Measurements from ENCODE around the gene PSTPIP2. TPM values are rescaled to one million over a fixed set of nuclear protein-coding genes. Genes with fewer than 3 reads are reported as not detected.
A peak's percentile ranks its signal among the peaks of the same experiment; 100 is the strongest.

The PSTPIP2 gene
- 10 to 100 TPM; 14.3 TPM for total RNA-seq

GRCh38 chr18:46071653-46072375, at the start of gene PSTPIP2:
Gene PSTPIP2 (minus strand): TSS chr18:46072260. CDS start chr18:46072188, 72 bp downstream.
- H3K4me3 Mint-ChIP-seq, result peak within 1 kb of the TSS; percentile 81
- peak; percentile 75 for DNase-seq
- no peaks in the 10 kb centered on the region for H3K27me3 Mint-ChIP-seq (ENCODE audit: low read depth)
- H3K36me3 Mint-ChIP-seq (ENCODE audit: low read depth), result peaks cover 2% of the 10 kb centered on the region
- intact Hi-C loops (cut with micrococcal nuclease), result loop anchor here (1.0 to 2.0 kb wide), 2 partner anchors 109 to 402 kb away; no protein-coding TSS in a partner anchor
- H3K27ac Mint-ChIP-seq, result peak within 1 kb of the TSS; percentile 59
- no peaks in the 10 kb centered on the region for H3K9me3 Mint-ChIP-seq
- H3K4me1 Mint-ChIP-seq (ENCODE audit: low read depth), result peaks cover 42% of the 10 kb centered on the region
- CTCF ChIA-PET, result interaction anchor here (0.6 to 4.2 kb wide), 16 partner anchors 11 to 408 kb away, joined by 3 to 53 read pairs (median 4); a partner anchor contains a TSS

- Mint-ChIP-seq H3K9me3 (no peaks in the 10 kb centered on the region), H3K4me1 (ENCODE audit: low read depth) (peaks cover 7% of the 10 kb centered on the region), H3K27me3 (ENCODE audit: low read depth) (no peaks in the 10 kb centered on the region), H3K4me3 (no peak overlapping the region), H3K36me3 (ENCODE audit: low read depth) (peaks cover 53% of the 10 kb centered on the region), H3K27ac (no peak overlapping the region)
- DNase-seq, result no peak
- CTCF ChIA-PET, result no interaction called here
- intact Hi-C loops (cut with micrococcal nuclease), result no loop called here
These were observed 41.7 kb upstream of the PSTPIP2 start for GRCh38 chr18:46113751-46114150.

GRCh38 chr18:46110406-46110805, 38.3 kb upstream of the PSTPIP2 start:
- Mint-ChIP-seq H3K9me3 (no peaks in the 10 kb centered on the region), H3K27me3 (ENCODE audit: low read depth) (no peaks in the 10 kb centered on the region), H3K27ac (no peak overlapping the region), H3K4me3 (no peak overlapping the region), H3K4me1 (ENCODE audit: low read depth) (peaks cover 26% of the 10 kb centered on the region), H3K36me3 (ENCODE audit: low read depth) (peaks cover 43% of the 10 kb centered on the region)
- no peak for DNase-seq
- intact Hi-C loops (cut with micrococcal nuclease), result no loop called here
- CTCF ChIA-PET, result interaction anchor here (1.0 kb wide), 1 partner anchor 547 kb away, joined by 3 read pairs; no protein-coding TSS in a partner anchor

GRCh38 chr18:46109386-46109785, 37.3 kb upstream of the PSTPIP2 start:
- Mint-ChIP-seq H3K4me3 (no peak overlapping the region), H3K27me3 (ENCODE audit: low read depth) (no peaks in the 10 kb centered on the region), H3K9me3 (no peaks in the 10 kb centered on the region), H3K36me3 (ENCODE audit: low read depth) (peaks cover 43% of the 10 kb centered on the region), H3K27ac (no peak overlapping the region), H3K4me1 (ENCODE audit: low read depth) (peaks cover 30% of the 10 kb centered on the region)
- intact Hi-C loops (cut with micrococcal nuclease), result no loop called here
- no peak for DNase-seq
- CTCF ChIA-PET, result no interaction called here

- peak; percentile 89 for DNase-seq
- intact Hi-C loops (cut with micrococcal nuclease), result loop anchor here (2.0 kb wide), 2 partner anchors 70 to 146 kb away; a partner anchor contains a TSS
These were observed 32.3 kb upstream of the PSTPIP2 start, which contains the start of gene HAUS1 for GRCh38 chr18:46104128-46104911. Gene HAUS1 (plus strand): TSS chr18:46104385. CDS start chr18:46104412, 27 bp downstream.

GRCh38 chr18:46099463-46099862, 27.4 kb upstream of the PSTPIP2 start:
- Mint-ChIP-seq H3K27me3 (ENCODE audit: low read depth) (no peaks in the 10 kb centered on the region), H3K9me3 (no peaks in the 10 kb centered on the region), H3K4me1 (ENCODE audit: low read depth) (peaks cover 29% of the 10 kb centered on the region), H3K36me3 (ENCODE audit: low read depth) (peaks cover 9% of the 10 kb centered on the region), H3K4me3 (no peak overlapping the region), H3K27ac (no peak overlapping the region)
- CTCF ChIA-PET, result interaction anchor here (0.6 kb wide), 1 partner anchor 99 kb away, joined by 3 read pairs; no protein-coding TSS in a partner anchor
- DNase-seq, result no peak
- intact Hi-C loops (cut with micrococcal nuclease), result loop anchor here (5.0 kb wide), 1 partner anchor 818 kb away; the partner anchor contains the start of genes KATNAL2 and PIAS2

More at GRCh38 chr18:46104128-46104911, 32.3 kb upstream of the PSTPIP2 start, which contains the start of gene HAUS1:
- peaks cover 17% of the 10 kb centered on the region for H3K36me3 Mint-ChIP-seq (ENCODE audit: low read depth)
- no peaks in the 10 kb centered on the region for H3K27me3 Mint-ChIP-seq (ENCODE audit: low read depth)
- CTCF ChIA-PET, result interaction anchor here (0.6 to 0.8 kb wide), 3 partner anchors 69 to 384 kb away, joined by 3 to 7 read pairs (median 4); a partner anchor contains a TSS
- H3K4me3 Mint-ChIP-seq, result peak within 1 kb of the TSS; percentile 97
- H3K9me3 Mint-ChIP-seq, result no peaks in the 10 kb centered on the region
- H3K4me1 Mint-ChIP-seq (ENCODE audit: low read depth), result peaks cover 36% of the 10 kb centered on the region
- H3K27ac Mint-ChIP-seq, result peak within 1 kb of the TSS; percentile 90

GRCh38 chr18:46098616-46098933, 26.5 kb upstream of the PSTPIP2 start:
- CTCF ChIA-PET, result interaction anchor here (2.0 kb wide), 1 partner anchor 75 kb away, joined by 4 read pairs; a partner anchor contains a TSS
- no peaks in the 10 kb centered on the region for H3K9me3 Mint-ChIP-seq
- DNase-seq, result no peak
- H3K27ac Mint-ChIP-seq, result peak overlapping the region; percentile 94
- no peaks in the 10 kb centered on the region for H3K27me3 Mint-ChIP-seq (ENCODE audit: low read depth)
- peaks cover 34% of the 10 kb centered on the region for H3K4me1 Mint-ChIP-seq (ENCODE audit: low read depth)
- intact Hi-C loops (cut with micrococcal nuclease), result loop anchor here (5.0 kb wide), 1 partner anchor 819 kb away; the partner anchor contains the start of genes KATNAL2 and PIAS2
- peak overlapping the region; percentile 98 for H3K4me3 Mint-ChIP-seq
- peaks cover 12% of the 10 kb centered on the region for H3K36me3 Mint-ChIP-seq (ENCODE audit: low read depth)

- peak; percentile 93 for DNase-seq
- Mint-ChIP-seq H3K4me1 (ENCODE audit: low read depth) (peaks cover 36% of the 10 kb centered on the region), H3K27ac (peak within 1 kb of the TSS; percentile 94), H3K4me3 (peak within 1 kb of the TSS; percentile 98), H3K9me3 (no peaks in the 10 kb centered on the region), H3K27me3 (ENCODE audit: low read depth) (no peaks in the 10 kb centered on the region), H3K36me3 (ENCODE audit: low read depth) (peaks cover 12% of the 10 kb centered on the region)
- CTCF ChIA-PET, result interaction anchor here (0.6 to 2.0 kb wide), 3 partner anchors 24 to 75 kb away, joined by 3 to 4 read pairs (median 3); a partner anchor contains a TSS
- intact Hi-C loops (cut with micrococcal nuclease), result loop anchor here (5.0 kb wide), 1 partner anchor 819 kb away; the partner anchor contains the start of genes KATNAL2 and PIAS2
These were observed 25.9 kb upstream of the PSTPIP2 start, which contains the start of gene ATP5F1A for GRCh38 chr18:46097801-46098615. Gene ATP5F1A (minus strand): TSS chr18:46098296. CDS start chr18:46098231, 65 bp downstream.

- peak; percentile 18 for DNase-seq
- Mint-ChIP-seq H3K27me3 (ENCODE audit: low read depth) (no peaks in the 10 kb centered on the region), H3K27ac (peak overlapping the region; percentile 94), H3K9me3 (no peaks in the 10 kb centered on the region), H3K36me3 (ENCODE audit: low read depth) (peaks cover 14% of the 10 kb centered on the region), H3K4me1 (ENCODE audit: low read depth) (peaks cover 37% of the 10 kb centered on the region), H3K4me3 (peak overlapping the region; percentile 98)
- intact Hi-C loops (cut with micrococcal nuclease), result loop anchor here (5.0 kb wide), 1 partner anchor 820 kb away; the partner anchor contains the start of genes KATNAL2 and PIAS2
- CTCF ChIA-PET, result interaction anchor here (0.6 to 2.0 kb wide), 3 partner anchors 24 to 76 kb away, joined by 3 to 4 read pairs (median 3); a partner anchor contains a TSS
These were observed 25.4 kb upstream of the PSTPIP2 start for GRCh38 chr18:46097431-46097800.

GRCh38 chr18:46096651-46097300, 24.7 kb upstream of the PSTPIP2 start:
- Mint-ChIP-seq H3K4me3 (peak overlapping the region; percentile 98), H3K27me3 (ENCODE audit: low read depth) (no peaks in the 10 kb centered on the region), H3K36me3 (ENCODE audit: low read depth) (peaks cover 18% of the 10 kb centered on the region), H3K4me1 (ENCODE audit: low read depth) (peaks cover 38% of the 10 kb centered on the region), H3K9me3 (no peaks in the 10 kb centered on the region), H3K27ac (peak overlapping the region; percentile 94)
- DNase-seq, result no peak
- CTCF ChIA-PET, result interaction anchor here (1.1 to 2.0 kb wide), 2 partner anchors 23 to 76 kb away, joined by 3 to 4 read pairs; a partner anchor contains a TSS
- intact Hi-C loops (cut with micrococcal nuclease), result loop anchor here (5.0 kb wide), 1 partner anchor 821 kb away; the partner anchor contains the start of genes KATNAL2 and PIAS2

Data from activated naive CD4-positive, alpha-beta T cell treated with anti-CD3 and anti-CD28 coated beads for 36 hours (primary cell).